ENCODE measurements around the gene SLC35B3. TPM values are rescaled to one million over a fixed set of nuclear protein-coding genes. Genes with fewer than 3 reads are reported as not detected.
A peak's percentile ranks its signal among the peaks of the same experiment; 100 is the strongest.
"Not testable (repeated sequence)": the region's sequence is repeated elsewhere in the genome, so short reads cannot be mapped to it uniquely, and the experiment has no call there.

Gene SLC35B3
- total RNA-seq, 1 experiment from 2014 or later, result 22.0 TPM

- ChIA-PET POLR2A (interaction anchor here (1.0 to 1.1 kb wide), 2 partner anchors 11 to 16 kb away, joined by 3 read pairs; no protein-coding TSS in a partner anchor), CTCF (no interaction called here)
- peaks cover 58% of the 10 kb centered on the region for H3K36me3 Mint-ChIP-seq (ENCODE audit: insufficient read depth, unreplicated experiment)
- no peak for TF ChIP-seq CTCF (IDR thresholded peaks at IDR 0.05; ENCODE audit: unreplicated experiment)
- no peaks in the 10 kb centered on the region for H3K27me3 Mint-ChIP-seq (ENCODE audit: insufficient read depth, unreplicated experiment)
- no peak overlapping the region for H3K27ac Mint-ChIP-seq (ENCODE audit: low read depth, unreplicated experiment)
- DNase-seq (ENCODE audit: unreplicated experiment), result no peak
- H3K9me3 Mint-ChIP-seq (ENCODE audit: unreplicated experiment), result no peaks in the 10 kb centered on the region
- no TSS peak for BruUV-seq (replicated peaks)
- no peak overlapping the region for H3K4me3 Mint-ChIP-seq (ENCODE audit: unreplicated experiment)
- intact Hi-C loops (cut with micrococcal nuclease), result no loop called here
- H3K4me1 Mint-ChIP-seq (ENCODE audit: insufficient read depth, unreplicated experiment), result no peaks in the 10 kb centered on the region
These were observed 15.2 kb downstream of the SLC35B3 start for GRCh38 chr6:8420031-8420588.

GRCh38 chr6:8415913-8416312 lies 19.4 kb downstream of the SLC35B3 start:
- BruUV-seq (replicated peaks), result no TSS peak
- Mint-ChIP-seq H3K4me1 (ENCODE audit: insufficient read depth, unreplicated experiment) (no peaks in the 10 kb centered on the region), H3K36me3 (ENCODE audit: insufficient read depth, unreplicated experiment) (peaks cover 80% of the 10 kb centered on the region), H3K27ac (ENCODE audit: low read depth, unreplicated experiment) (no peak overlapping the region), H3K27me3 (ENCODE audit: insufficient read depth, unreplicated experiment) (no peaks in the 10 kb centered on the region), H3K4me3 (ENCODE audit: unreplicated experiment) (no peak overlapping the region), H3K9me3 (ENCODE audit: unreplicated experiment) (no peaks in the 10 kb centered on the region)
- DNase-seq (ENCODE audit: unreplicated experiment), result no peak
- ChIA-PET CTCF (no interaction called here), POLR2A (no interaction called here)
- intact Hi-C loops (cut with micrococcal nuclease), result no loop called here
- TF ChIP-seq CTCF (IDR thresholded peaks at IDR 0.05; ENCODE audit: unreplicated experiment), result no peak

- POLR2A ChIA-PET, result no interaction called here
- intact Hi-C loops (cut with micrococcal nuclease), result no loop called here
- H3K9me3 Mint-ChIP-seq (ENCODE audit: unreplicated experiment), result no peaks in the 10 kb centered on the region
- peaks cover 76% of the 10 kb centered on the region for H3K36me3 Mint-ChIP-seq (ENCODE audit: insufficient read depth, unreplicated experiment)
- H3K4me1 Mint-ChIP-seq (ENCODE audit: insufficient read depth, unreplicated experiment), result no peaks in the 10 kb centered on the region
- no peak overlapping the region for H3K4me3 Mint-ChIP-seq (ENCODE audit: unreplicated experiment)
- DNase-seq (ENCODE audit: unreplicated experiment), result no peak
- BruUV-seq (replicated peaks), result no TSS peak
- no peak overlapping the region for H3K27ac Mint-ChIP-seq (ENCODE audit: low read depth, unreplicated experiment)
- CTCF ChIA-PET, result no interaction called here
- TF ChIP-seq CTCF (IDR thresholded peaks at IDR 0.05; ENCODE audit: unreplicated experiment), result no peak
- H3K27me3 Mint-ChIP-seq (ENCODE audit: insufficient read depth, unreplicated experiment), result no peaks in the 10 kb centered on the region
These were observed 20.1 kb downstream of the SLC35B3 start for GRCh38 chr6:8415280-8415679.

DNA sequence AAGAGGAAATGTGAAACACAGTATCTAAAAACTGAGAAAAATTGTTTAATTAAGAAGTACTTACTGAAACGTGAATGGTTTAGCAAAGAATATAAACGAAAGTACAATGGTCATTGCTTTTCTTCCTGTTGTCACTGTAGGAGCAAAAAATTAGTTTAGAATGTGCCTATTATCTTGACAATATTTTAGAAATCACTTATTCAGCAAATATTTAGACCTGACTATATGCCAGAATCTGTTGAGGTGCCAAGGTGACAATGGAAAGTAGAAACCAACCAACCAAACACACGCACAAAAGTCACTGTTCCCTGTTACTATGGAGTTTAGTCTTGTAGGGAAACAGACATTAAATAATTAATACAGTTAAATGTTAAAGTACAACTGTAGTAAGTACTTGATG lies 20.5 kb downstream of the SLC35B3 start:
- no peak overlapping the region for H3K27ac Mint-ChIP-seq (ENCODE audit: low read depth, unreplicated experiment)
- no TSS peak for BruUV-seq (replicated peaks)
- no peaks in the 10 kb centered on the region for H3K9me3 Mint-ChIP-seq (ENCODE audit: unreplicated experiment)
- no peak for TF ChIP-seq CTCF (IDR thresholded peaks at IDR 0.05; ENCODE audit: unreplicated experiment)
- no peaks in the 10 kb centered on the region for H3K4me1 Mint-ChIP-seq (ENCODE audit: insufficient read depth, unreplicated experiment)
- intact Hi-C loops (cut with micrococcal nuclease), result no loop called here
- H3K4me3 Mint-ChIP-seq (ENCODE audit: unreplicated experiment), result no peak overlapping the region
- no peak for DNase-seq (ENCODE audit: unreplicated experiment)
- peaks cover 76% of the 10 kb centered on the region for H3K36me3 Mint-ChIP-seq (ENCODE audit: insufficient read depth, unreplicated experiment)
- no peaks in the 10 kb centered on the region for H3K27me3 Mint-ChIP-seq (ENCODE audit: insufficient read depth, unreplicated experiment)
- POLR2A ChIA-PET, result no interaction called here
- CTCF ChIA-PET, result no interaction called here

DNA sequence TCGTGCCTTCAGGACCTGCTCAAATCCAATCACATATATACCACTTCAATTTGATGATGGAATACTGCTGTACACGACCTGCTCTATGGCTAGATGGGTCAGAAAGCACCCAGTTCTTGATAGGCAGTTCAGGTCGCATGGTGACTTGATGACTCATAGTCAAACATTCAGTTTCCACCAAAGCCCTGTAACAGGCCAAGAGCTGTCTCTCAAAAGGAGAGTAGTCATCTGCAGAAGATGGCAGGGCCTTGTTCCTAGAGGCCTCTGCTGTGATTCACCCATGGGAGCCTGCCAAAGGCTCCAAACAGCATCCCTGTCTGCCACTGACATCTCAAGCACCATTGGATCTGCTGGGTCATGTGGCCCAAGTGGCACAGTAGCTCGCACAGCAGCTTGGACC lies 29.4 kb downstream of the SLC35B3 start:
- BruUV-seq (replicated peaks); POLR2A ChIA-PET; H3K27ac Mint-ChIP-seq (ENCODE audit: low read depth, unreplicated experiment); H3K36me3 Mint-ChIP-seq (ENCODE audit: insufficient read depth, unreplicated experiment); intact Hi-C loops (cut with micrococcal nuclease); H3K4me1 Mint-ChIP-seq (ENCODE audit: insufficient read depth, unreplicated experiment); H3K9me3 Mint-ChIP-seq (ENCODE audit: unreplicated experiment); CTCF ChIA-PET; H3K4me3 Mint-ChIP-seq (ENCODE audit: unreplicated experiment); H3K27me3 Mint-ChIP-seq (ENCODE audit: insufficient read depth, unreplicated experiment): not testable (repeated sequence)
- peak; percentile 21 for DNase-seq (ENCODE audit: unreplicated experiment)

All from MCF 10A (cell line).